NCI-H748 (cell line): Measurements from ENCODE around the gene LIF.

Experiments
- DNase-seq: peaks from one replicate; lab custom pipeline; 2025; ENCODE audit not compliant: unreplicated experiment; lab: John Stamatoyannopoulos, UW

Gene LIF

DNA sequence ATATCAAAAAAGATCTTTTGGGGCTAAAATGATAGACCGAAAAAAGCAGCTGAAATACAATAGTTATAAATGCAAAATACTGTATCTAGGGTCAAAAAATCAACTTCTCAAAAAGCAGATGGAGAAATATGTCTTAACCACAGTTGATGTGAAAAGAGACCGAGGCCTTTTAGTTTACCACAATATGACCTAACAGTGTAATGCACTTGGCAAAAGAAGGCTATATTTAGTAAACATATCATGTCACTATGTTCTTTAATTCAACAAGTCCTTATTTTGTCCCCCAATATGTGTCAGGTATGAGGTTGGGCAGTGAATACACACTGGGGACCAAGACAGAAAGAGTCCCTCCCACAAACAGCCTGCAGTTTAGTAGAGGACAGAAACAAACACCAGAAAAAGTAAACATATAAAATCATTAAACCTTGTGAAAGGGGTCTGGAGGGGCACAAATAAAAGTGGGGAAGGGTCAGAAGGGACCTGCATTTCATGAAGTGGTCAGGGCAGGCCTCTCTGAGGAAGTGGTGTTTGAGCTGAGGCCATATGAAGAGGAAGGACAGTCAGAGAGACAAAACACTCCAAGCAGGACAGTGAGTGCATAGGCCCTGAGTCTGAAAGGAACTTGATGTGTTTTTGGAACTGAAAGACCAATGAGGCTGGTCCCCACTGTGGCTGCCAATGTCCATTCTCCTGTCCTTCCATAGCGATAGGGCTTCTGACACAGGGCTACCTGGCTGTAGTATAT, 53.4 kb downstream of the LIF start:
- DNase-seq = no peak

DNA sequence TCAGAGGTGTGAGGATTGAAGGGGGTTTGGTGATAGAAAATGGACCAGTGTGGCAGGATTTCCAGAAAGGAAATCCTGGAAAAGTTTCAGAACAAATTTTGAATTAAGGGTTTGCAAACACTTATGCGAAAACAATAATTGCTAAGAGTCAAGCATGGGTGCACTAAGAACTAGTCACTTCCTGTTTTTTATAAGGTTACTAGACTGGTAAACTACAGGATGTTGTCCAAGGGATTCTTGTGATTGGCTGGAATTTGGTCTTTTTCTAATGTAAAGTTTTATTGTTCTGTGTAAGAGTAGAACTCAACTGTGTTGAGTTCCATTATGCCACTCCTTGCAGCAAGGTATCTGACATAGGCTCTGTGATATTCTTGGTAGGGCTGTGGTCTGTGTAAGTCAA, 54.1 kb downstream of the LIF start:
- no peak for DNase-seq

DNA sequence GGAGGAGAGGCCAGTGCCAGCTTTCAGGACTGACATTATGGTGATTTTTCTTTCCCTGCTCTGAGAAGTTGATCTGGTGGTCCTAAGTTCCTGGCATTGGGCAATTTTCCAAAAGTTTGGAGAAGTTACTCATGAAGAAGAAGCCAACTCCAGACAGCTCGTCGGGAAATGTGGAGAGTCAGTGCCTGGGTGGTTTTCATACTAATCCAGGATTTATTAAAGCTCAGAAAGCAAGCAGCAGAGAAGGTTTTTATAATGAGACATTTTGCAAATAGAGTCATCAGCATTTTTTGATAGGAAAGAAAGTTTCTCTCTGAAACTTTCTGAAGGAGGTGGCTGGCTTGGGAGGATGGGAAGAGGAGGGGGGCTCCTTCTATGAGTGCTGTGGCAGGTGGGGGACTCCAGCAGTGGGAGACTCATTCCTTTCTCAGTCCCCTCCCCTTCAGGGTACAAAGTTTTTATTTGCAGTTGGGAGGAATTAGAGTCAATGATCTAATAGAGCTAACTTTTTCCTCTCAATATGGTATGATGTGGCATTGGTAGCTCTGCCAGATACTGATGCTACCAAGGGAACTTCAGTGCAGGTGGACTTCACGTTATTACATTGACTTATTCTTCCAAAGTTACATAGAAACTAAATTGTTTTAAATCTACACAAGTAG, 55.4 kb downstream of the LIF start:
- no peak for DNase-seq

DNA sequence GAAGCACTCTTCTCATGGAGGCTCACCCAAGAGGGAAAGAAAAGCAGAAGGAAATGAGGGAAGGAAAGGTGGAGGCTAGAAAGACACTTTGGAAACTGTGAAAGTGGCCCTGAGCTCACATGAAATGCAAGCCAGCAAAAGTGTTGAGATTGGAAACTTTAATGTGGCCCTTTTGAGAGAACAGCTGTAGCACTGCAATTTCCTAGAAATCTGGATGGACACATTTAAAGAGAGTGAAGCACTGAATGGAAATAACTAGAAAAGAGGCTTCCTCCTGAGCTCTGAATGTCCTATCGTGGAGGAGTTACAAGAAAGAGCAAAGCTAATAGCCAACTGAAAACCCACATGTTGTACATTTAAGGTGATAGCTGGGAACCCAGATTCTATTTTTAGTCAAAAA, 56.0 kb downstream of the LIF start:
- DNase-seq = no peak
